ENCODE measurements around the gene ARFGAP1. TPM values are rescaled to one million over a fixed set of nuclear protein-coding genes. Genes with fewer than 3 reads are reported as not detected.

Gene ARFGAP1
- total RNA-seq, 4 donors from 2014 or later = 31.0 to 55.1 (median 36.9) TPM

DNA sequence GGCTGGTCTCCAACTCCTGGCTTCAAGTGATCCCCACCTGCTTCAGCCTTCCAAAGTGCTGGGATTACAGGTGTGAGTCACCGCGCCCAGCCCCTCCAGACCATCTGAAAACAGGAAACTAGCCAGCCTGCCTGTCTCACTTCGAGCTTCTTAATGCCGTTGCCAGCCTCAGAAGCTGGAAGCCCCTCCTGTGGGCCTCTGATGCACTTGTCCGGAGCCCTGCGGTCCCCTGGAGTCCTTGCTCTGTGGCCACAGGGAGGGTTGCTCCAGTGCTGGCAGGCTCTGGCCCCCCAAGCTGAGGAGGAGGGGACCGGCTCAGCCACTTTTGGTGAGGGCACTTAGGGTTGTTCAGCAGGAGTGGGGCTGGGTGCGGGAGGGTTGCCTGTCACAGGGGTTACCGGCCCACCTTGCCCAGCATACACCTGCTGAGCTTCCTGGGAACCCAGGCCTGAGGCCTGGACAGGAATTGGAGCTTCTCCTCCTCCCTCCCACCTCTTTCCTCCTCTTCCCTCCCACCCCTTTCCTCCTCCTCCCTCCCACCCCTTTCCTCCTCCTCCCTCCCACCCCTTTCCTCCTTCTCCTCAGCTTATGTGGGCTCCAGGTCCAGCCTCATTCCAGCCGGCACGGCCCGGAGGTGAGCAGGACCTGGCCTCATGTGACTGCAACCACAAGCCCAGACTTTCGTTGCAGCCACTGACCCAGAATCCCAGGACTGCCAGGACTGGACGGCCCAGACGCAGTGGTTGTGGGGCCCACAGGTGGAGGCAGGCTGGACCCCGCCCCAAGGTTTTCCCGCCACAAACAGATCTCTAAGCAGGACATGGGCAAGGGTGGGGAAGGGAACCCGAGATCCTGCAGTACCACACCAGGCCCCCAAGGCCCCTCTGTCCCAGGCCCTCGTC, 46.3 kb upstream of the ARFGAP1 start:
- TF ChIP-seq, protein P1, sequence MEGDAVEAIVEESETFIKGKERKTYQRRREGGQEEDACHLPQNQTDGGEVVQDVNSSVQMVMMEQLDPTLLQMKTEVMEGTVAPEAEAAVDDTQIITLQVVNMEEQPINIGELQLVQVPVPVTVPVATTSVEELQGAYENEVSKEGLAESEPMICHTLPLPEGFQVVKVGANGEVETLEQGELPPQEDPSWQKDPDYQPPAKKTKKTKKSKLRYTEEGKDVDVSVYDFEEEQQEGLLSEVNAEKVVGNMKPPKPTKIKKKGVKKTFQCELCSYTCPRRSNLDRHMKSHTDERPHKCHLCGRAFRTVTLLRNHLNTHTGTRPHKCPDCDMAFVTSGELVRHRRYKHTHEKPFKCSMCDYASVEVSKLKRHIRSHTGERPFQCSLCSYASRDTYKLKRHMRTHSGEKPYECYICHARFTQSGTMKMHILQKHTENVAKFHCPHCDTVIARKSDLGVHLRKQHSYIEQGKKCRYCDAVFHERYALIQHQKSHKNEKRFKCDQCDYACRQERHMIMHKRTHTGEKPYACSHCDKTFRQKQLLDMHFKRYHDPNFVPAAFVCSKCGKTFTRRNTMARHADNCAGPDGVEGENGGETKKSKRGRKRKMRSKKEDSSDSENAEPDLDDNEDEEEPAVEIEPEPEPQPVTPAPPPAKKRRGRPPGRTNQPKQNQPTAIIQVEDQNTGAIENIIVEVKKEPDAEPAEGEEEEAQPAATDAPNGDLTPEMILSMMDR (IDR thresholded peaks at IDR 0.05) = no peak
- TF ChIP-seq POLR2A (IDR thresholded peaks at IDR 0.05) = no peak
- WGBS, 2 donors = 85 to 91% methylated on average over 19 of the region's 19 CpGs
- H3K4me3 ChIP-seq (ENCODE audit: low read depth, poor library complexity, severe bottlenecking) = no peak overlapping the region
- intact Hi-C loops (cut with DNase I; ENCODE audit: low total_unique reads) = no loop called here
- DNase-seq (ENCODE audit: low spot score in 2 of 2) = no peak

DNA sequence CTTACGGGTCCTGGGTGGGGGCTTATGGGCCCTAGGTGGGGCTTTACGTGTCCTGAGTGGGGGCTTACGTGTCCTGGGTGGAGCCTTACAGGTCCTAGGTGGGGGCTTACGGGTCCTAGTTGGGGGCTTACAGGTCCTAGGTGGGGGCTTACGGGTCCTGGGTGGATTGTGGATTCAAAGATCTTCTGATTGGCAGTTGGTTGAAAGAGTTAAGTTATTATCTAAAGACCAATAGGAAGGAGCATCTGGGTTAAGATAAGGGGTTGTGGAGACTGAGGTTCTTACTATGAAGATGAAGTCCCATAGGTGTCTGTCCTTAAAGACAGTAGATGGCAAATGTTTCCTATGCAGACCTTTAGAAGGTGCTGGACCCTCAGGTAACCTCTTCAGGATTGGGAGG, 45.4 kb upstream of the ARFGAP1 start:
- no peak overlapping the region for H3K4me3 ChIP-seq (ENCODE audit: low read depth, poor library complexity, severe bottlenecking)
- 91 to 93% methylated on average over 5 of the region's 5 CpGs for WGBS, 2 donors
- DNase-seq (ENCODE audit: low spot score in 2 of 2) = no peak
- TF ChIP-seq, protein P1 (IDR thresholded peaks at IDR 0.05) = no peak
- TF ChIP-seq POLR2A (IDR thresholded peaks at IDR 0.05) = no peak
- intact Hi-C loops (cut with DNase I; ENCODE audit: low total_unique reads) = no loop called here

DNA sequence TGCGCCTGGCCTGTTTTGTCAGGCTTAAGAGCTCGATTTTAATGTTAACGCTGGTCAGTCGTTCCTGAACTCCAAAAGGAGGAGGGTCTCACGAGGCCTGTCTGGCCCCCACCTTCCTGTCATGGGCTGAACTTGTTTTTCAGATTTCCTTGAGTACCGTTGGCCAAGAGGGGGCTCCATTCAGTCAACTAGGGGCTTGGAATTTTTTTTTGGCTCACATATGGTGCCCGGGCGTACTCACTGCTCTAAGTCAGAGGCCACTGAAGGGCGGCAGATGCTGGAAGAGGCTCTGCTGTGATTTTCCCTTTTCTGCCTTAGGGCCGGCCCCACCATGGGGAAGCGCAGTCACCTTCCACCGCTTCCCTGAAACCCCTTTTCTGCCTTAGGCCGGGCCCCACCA, 43.8 kb upstream of the ARFGAP1 start:
- intact Hi-C loops (cut with DNase I; ENCODE audit: low total_unique reads) = no loop called here
- H3K4me3 ChIP-seq (ENCODE audit: low read depth, poor library complexity, severe bottlenecking) = no peak overlapping the region
- WGBS, 2 donors = 52 to 58% methylated on average over 13 of the region's 13 CpGs
- DNase-seq (ENCODE audit: low spot score in 2 of 2) = no peak
- TF ChIP-seq, protein P1 (IDR thresholded peaks at IDR 0.05) = no peak
- no peak for TF ChIP-seq POLR2A (IDR thresholded peaks at IDR 0.05)

DNA sequence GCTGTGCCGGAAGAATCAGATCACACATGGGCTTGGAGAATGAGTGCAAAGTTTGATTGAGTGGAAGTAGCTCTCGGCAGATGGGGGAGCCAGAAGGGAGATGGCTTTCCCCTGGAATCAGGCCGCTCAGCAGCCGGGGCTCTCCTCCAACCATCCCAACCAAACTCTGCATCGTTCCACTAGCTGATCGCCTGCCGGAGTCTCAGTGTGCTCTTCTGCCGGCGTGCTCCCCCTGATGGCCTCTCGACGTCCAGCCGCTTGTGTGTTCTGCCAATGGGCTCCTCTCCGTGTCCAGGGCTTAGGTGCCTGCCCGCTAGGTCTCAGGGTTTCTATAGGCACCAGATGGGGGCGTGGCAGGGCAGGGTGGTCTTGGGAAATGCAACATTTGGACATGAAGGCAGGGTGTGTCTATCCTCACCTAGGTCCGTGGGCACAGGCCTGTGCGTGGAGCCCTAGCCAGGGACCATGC, 41.8 kb upstream of the ARFGAP1 start:
- no peak overlapping the region for H3K4me3 ChIP-seq (ENCODE audit: low read depth, poor library complexity, severe bottlenecking)
- WGBS, 2 donors = 37% methylated on average over 14 to 16 of the region's 17 CpGs
- intact Hi-C loops (cut with DNase I; ENCODE audit: low total_unique reads) = no loop called here
- TF ChIP-seq POLR2A (IDR thresholded peaks at IDR 0.05) = no peak
- TF ChIP-seq, protein P1 (IDR thresholded peaks at IDR 0.05) = no peak
- DNase-seq (ENCODE audit: low spot score in 2 of 2) = no peak

DNA sequence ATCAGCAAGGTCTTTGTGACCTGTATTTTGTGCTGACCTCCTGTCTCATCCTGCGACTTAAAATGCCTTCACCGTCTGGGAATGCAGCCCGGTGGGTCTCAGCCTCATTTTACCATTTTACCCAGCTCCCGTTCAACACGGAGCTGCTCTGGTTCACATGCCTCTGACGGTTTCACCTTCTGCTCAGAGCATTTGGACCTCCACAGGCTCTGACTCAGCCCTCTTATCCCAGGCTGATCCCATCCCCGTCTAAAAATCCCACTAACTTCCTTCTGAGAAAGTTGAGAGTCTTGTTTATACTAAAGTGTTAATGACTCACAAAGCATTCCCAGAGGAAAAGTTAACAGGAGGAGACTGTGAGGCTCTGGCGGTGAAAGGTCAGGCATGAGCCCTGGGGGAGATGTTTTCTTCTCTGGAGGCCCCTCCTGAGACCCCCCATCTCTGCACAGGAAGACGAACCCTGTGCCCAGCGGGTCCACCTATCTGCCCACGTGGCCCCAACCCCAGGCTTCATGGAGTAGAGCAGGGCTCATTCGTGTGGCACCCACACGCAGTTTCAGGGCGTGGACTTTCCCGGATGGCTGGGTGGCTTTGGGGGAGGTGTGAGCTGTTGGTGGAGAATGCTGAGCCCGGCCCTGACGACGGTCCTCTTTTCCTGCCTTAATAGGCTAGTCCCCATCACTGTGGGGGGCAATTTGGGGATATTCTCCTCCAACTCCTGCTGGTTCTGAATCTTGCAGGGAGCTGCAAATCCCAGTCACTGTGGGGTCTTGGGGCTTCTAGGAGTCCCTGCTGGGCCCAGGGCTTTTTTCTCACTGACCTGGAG, 40.2 kb upstream of the ARFGAP1 start:
- 62% methylated on average over 17 to 18 of the region's 18 CpGs for WGBS, 2 donors
- intact Hi-C loops (cut with DNase I; ENCODE audit: low total_unique reads) = no loop called here
- no peak overlapping the region for H3K4me3 ChIP-seq (ENCODE audit: low read depth, poor library complexity, severe bottlenecking)
- no peak for DNase-seq (ENCODE audit: low spot score in 2 of 2)
- TF ChIP-seq POLR2A (IDR thresholded peaks at IDR 0.05) = no peak
- TF ChIP-seq, protein P1 (IDR thresholded peaks at IDR 0.05) = no peak

Measured in lower leg skin (tissue), 4 donors.